Activated naive CD4-positive, alpha-beta T cell treated with Interleukin-2 at 50 U/mL for 16 hours (primary cell): ENCODE data around the gene KCNJ18.
"Not testable (repeated sequence)": the region's sequence is repeated elsewhere in the genome, so short reads cannot be mapped to it uniquely, and the experiment has no call there.

Experiments used
- DNase-seq: peaks from one replicate; pipeline ENCODE4 v3.0.0-alpha.2; 2020

Gene KCNJ18

GRCh38 chr17:21737015-21737580 is 44.8 kb downstream of the KCNJ18 start:
- DNase-seq = not testable (repeated sequence)

GRCh38 chr17:21738241-21738640 is 45.9 kb downstream of the KCNJ18 start:
- not testable (repeated sequence) for DNase-seq

GRCh38 chr17:21738877-21739474 is 46.7 kb downstream of the KCNJ18 start:
- not testable (repeated sequence) for DNase-seq

- not testable (repeated sequence) for DNase-seq
Observed at GRCh38 chr17:21739485-21739884, 47.2 kb downstream of the KCNJ18 start.

- DNase-seq = not testable (repeated sequence)
Observed at GRCh38 chr17:21740836-21741235, 48.5 kb downstream of the KCNJ18 start.

GRCh38 chr17:21741520-21741919 is 49.2 kb downstream of the KCNJ18 start:
- not testable (repeated sequence) for DNase-seq

GRCh38 chr17:21742326-21742725 is 50.0 kb downstream of the KCNJ18 start:
- DNase-seq = no peak

- not testable (repeated sequence) for DNase-seq
Observed at GRCh38 chr17:21744151-21744550, 51.8 kb downstream of the KCNJ18 start.

- not testable (repeated sequence) for DNase-seq
Observed at GRCh38 chr17:21744621-21745020, 52.3 kb downstream of the KCNJ18 start.

GRCh38 chr17:21745385-21746054 is 53.2 kb downstream of the KCNJ18 start:
- DNase-seq = not testable (repeated sequence)

GRCh38 chr17:21746415-21746814 is 54.1 kb downstream of the KCNJ18 start:
- not testable (repeated sequence) for DNase-seq

- DNase-seq = not testable (repeated sequence)
Observed at GRCh38 chr17:21747195-21747915, 55.0 kb downstream of the KCNJ18 start.

- DNase-seq = not testable (repeated sequence)
Observed at GRCh38 chr17:21748686-21749085, 56.4 kb downstream of the KCNJ18 start.

GRCh38 chr17:21749696-21750531 is 57.6 kb downstream of the KCNJ18 start:
- not testable (repeated sequence) for DNase-seq

GRCh38 chr17:21751111-21751510 is 58.8 kb downstream of the KCNJ18 start:
- not testable (repeated sequence) for DNase-seq
